Duodenal mucosa (tissue), 2 donors: ENCODE measurements around the gene CLDN20.
"Not testable (repeated sequence)": the region's sequence is repeated elsewhere in the genome, so short reads cannot be mapped to it uniquely, and the experiment has no call there.

Experiments
- H3K27ac ChIP-seq: one replicate; pipeline ENCODE4 v1.7.0; 2013; ENCODE audit warnings: low read depth, low read length
- H3K27me3 ChIP-seq, 2 donors: one replicate each; pipeline ENCODE4 v1.7.0; 2013; ENCODE audit warnings: low read length in 2 of 2, control low read depth in 1 of 2; ENCODE audit not compliant: insufficient read depth in 2 of 2, control insufficient read depth in 1 of 2
- H3K36me3 ChIP-seq, 2 donors: one replicate each; pipeline ENCODE4 v1.7.0; 2013; ENCODE audit warnings: low read length in 2 of 2, control low read depth in 1 of 2; ENCODE audit not compliant: insufficient read depth in 2 of 2, control insufficient read depth in 1 of 2
- H3K4me1 ChIP-seq, 2 donors: one replicate each; pipeline ENCODE4 v1.7.0; 2013; ENCODE audit warnings: low read length in 2 of 2, control low read depth in 1 of 2; ENCODE audit not compliant: insufficient read depth in 2 of 2, control insufficient read depth in 1 of 2
- H3K4me3 ChIP-seq, 2 donors: one replicate each; pipeline ENCODE4 v1.7.0; 2013; ENCODE audit warnings: low read length in 2 of 2, low read depth in 1 of 2
- H3K9ac ChIP-seq, 2 donors: one replicate each; pipeline ENCODE4 v1.7.0; 2013; ENCODE audit warnings: low read length in 2 of 2, low read depth in 1 of 2
- H3K9me3 ChIP-seq, 2 donors: one replicate each; pipeline ENCODE4 v1.7.0; 2013; ENCODE audit warnings: low read length in 2 of 2, control low read depth in 1 of 2; ENCODE audit not compliant: control insufficient read depth in 1 of 2

Gene CLDN20

GRCh38 chr6:155265843-155266535 is 2.2 kb downstream of the CLDN20 start:
- Histone ChIP-seq H3K4me1 (no peaks in the 10 kb centered on the region), H3K4me3 (no peak overlapping the region), H3K27ac (no peak overlapping the region), H3K27me3 (no peaks in the 10 kb centered on the region), H3K36me3 (peaks cover 8 to 9% of the 10 kb centered on the region in 2 donors), H3K9ac (no peak overlapping the region), H3K9me3 (no peaks in the 10 kb centered on the region)

DNA sequence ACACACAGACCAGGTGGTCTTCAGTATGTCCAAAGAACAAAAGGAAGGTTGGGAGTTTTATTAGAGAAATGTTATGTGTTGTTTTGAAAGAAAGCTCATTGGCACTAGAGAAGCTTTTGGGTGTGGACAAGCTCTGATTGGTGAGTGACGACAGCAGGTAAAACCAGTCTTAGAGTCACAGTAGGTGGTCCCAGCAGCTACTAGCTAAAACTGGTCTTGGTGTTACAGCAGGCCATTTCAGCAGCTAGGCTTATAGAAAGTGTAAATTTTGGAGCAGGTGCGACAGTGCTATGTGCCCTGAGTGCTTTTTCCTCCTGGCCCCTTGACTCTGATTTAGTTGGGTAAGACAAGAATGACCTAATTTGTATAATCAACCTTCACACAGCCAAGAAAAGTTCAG is 3.6 kb downstream of the CLDN20 start:
- no peak overlapping the region for H3K4me3 ChIP-seq
- no peak overlapping the region for H3K27ac ChIP-seq
- no peaks in the 10 kb centered on the region for H3K4me1 ChIP-seq
- no peak overlapping the region for H3K9ac ChIP-seq
- H3K27me3 ChIP-seq: no peaks in the 10 kb centered on the region
- peaks cover 8 to 13% of the 10 kb centered on the region in 2 donors for H3K36me3 ChIP-seq
- H3K9me3 ChIP-seq: no peaks in the 10 kb centered on the region

- not testable (repeated sequence) for H3K27me3 ChIP-seq, H3K9me3 ChIP-seq, H3K4me1 ChIP-seq, H3K9ac ChIP-seq, H3K27ac ChIP-seq, H3K4me3 ChIP-seq
- H3K36me3 ChIP-seq: peaks cover 12 to 16% of the 10 kb centered on the region in 2 donors
Observed at GRCh38 chr6:155268088-155268867, 4.5 kb downstream of the CLDN20 start.

- Histone ChIP-seq H3K9me3 (no peaks in the 10 kb centered on the region), H3K4me3 (no peak overlapping the region), H3K4me1 (no peaks in the 10 kb centered on the region), H3K9ac (no peak overlapping the region), H3K27me3 (no peaks in the 10 kb centered on the region), H3K27ac (no peak overlapping the region), H3K36me3 (peaks cover 4 to 18% of the 10 kb centered on the region in 2 donors)
Observed at GRCh38 chr6:155269765-155270164, 6.0 kb downstream of the CLDN20 start.

DNA sequence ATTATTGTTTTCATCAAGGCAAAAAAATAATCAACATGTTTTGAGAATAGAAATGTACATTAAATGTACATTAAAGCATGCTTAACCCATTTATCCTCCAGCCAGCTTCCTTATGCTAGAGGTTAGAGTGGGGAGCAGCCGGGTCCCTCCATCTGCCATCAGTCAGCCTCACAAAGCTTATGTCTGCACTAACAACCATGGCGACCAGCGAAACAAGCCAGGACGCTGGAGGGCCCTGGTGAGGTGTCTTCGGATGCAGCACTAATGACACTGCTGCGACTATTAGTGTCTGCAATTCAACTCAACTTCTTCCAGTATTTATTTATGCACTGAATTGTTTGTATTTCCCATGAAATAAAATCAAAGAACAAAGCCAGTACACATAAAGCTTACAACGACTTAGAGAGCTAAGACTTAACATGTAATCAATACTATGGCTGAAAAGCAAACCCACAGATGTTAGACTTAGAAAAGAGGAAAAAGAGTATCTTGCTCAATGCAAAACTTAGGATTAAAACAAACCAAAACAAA is 6.8 kb downstream of the CLDN20 start:
- H3K9ac ChIP-seq: no peak overlapping the region
- no peaks in the 10 kb centered on the region for H3K27me3 ChIP-seq
- no peaks in the 10 kb centered on the region for H3K4me1 ChIP-seq
- H3K9me3 ChIP-seq: no peaks in the 10 kb centered on the region
- peaks cover 5 to 16% of the 10 kb centered on the region in 2 donors for H3K36me3 ChIP-seq
- H3K4me3 ChIP-seq: no peak overlapping the region
- no peak overlapping the region for H3K27ac ChIP-seq

DNA sequence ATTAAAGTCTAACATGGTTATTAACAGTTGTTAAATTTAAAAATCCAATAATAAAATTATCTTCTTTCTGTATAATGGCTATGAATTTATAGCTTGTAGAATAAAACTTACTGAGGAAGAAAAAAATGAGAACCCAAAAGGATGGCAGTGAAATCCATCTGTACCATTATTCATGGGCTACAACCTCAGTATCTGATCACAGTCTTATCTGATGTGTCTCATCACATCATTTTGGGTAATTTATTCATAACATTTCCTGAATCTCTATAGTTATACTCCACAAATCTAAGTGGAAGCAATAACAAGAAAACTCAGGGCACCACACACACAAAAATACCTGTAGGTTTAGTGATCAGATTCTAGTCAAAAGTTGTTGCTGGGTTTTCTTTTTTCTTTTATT is 7.3 kb downstream of the CLDN20 start:
- no peaks in the 10 kb centered on the region for H3K27me3 ChIP-seq
- H3K9me3 ChIP-seq: no peaks in the 10 kb centered on the region
- H3K4me1 ChIP-seq: no peaks in the 10 kb centered on the region
- no peak overlapping the region for H3K27ac ChIP-seq
- no peak overlapping the region for H3K4me3 ChIP-seq
- no peak overlapping the region for H3K9ac ChIP-seq
- peaks cover 8 to 20% of the 10 kb centered on the region in 2 donors for H3K36me3 ChIP-seq

GRCh38 chr6:155272353-155273232 is 8.8 kb downstream of the CLDN20 start:
- H3K4me3 ChIP-seq: no peak overlapping the region
- H3K36me3 ChIP-seq: peaks cover 8 to 20% of the 10 kb centered on the region in 2 donors
- H3K27me3 ChIP-seq: no peaks in the 10 kb centered on the region
- H3K9me3 ChIP-seq: no peaks in the 10 kb centered on the region
- H3K9ac ChIP-seq: no peak overlapping the region
- no peak overlapping the region for H3K27ac ChIP-seq
- H3K4me1 ChIP-seq: no peaks in the 10 kb centered on the region

GRCh38 chr6:155273431-155273830 is 9.6 kb downstream of the CLDN20 start:
- no peak overlapping the region for H3K27ac ChIP-seq
- no peaks in the 10 kb centered on the region for H3K9me3 ChIP-seq
- peaks cover 8 to 21% of the 10 kb centered on the region in 2 donors for H3K36me3 ChIP-seq
- H3K4me3 ChIP-seq: no peak overlapping the region
- H3K4me1 ChIP-seq: no peaks in the 10 kb centered on the region
- H3K9ac ChIP-seq: no peak overlapping the region
- no peaks in the 10 kb centered on the region for H3K27me3 ChIP-seq

DNA sequence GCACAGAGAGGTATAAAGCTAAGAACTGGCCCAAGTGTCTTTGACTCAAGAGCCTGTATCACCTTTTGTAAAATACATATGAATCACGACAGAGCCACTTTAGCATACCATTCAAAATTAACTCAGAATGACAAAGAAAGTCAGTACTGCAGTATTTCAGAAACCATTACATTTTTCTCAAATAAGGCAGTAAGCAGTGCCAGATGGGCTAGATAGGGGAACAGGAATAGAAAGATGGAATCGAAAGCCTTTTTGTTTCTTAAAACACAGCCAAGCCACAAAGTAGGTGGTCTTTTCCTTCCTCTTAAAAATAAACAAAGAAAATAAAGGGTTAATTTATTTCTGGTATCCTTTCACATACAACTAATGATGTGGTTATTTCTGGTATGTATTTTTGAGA is 10.3 kb downstream of the CLDN20 start:
- Histone ChIP-seq H3K27ac (no peak overlapping the region), H3K9ac (no peak overlapping the region), H3K36me3 (peaks cover 8 to 26% of the 10 kb centered on the region in 2 donors), H3K9me3 (no peaks in the 10 kb centered on the region), H3K4me1 (no peaks in the 10 kb centered on the region), H3K4me3 (no peak overlapping the region), H3K27me3 (no peaks in the 10 kb centered on the region)
